Measurements from ENCODE around the gene CCDC183. TPM values are rescaled to one million over a fixed set of nuclear protein-coding genes. Genes with fewer than 3 reads are reported as not detected.

Gene CCDC183
- total RNA-seq, 1 donor from 2014 or later = 0.89 TPM

DNA sequence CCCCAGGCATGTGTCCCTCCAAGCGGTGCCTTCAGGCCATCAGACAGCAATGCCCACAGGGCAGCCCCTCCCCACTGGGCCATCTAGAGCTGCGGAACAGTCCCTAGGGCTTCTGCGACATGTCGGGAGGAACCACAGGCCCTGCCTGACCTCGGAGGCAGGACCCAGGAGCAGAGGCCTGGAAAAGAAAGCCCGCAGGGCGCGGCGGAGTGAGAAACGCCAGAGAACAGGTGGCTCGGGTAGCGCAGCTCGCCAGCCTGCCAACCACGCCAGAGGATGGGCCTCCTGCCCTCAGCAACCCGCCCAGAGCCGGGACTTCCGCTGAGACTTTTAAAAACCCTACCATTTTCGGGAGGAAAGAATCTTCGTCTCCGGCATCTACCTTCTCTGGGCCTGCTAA lies 38.8 kb upstream of the CCDC183 start:
- TF ChIP-seq, protein P1, sequence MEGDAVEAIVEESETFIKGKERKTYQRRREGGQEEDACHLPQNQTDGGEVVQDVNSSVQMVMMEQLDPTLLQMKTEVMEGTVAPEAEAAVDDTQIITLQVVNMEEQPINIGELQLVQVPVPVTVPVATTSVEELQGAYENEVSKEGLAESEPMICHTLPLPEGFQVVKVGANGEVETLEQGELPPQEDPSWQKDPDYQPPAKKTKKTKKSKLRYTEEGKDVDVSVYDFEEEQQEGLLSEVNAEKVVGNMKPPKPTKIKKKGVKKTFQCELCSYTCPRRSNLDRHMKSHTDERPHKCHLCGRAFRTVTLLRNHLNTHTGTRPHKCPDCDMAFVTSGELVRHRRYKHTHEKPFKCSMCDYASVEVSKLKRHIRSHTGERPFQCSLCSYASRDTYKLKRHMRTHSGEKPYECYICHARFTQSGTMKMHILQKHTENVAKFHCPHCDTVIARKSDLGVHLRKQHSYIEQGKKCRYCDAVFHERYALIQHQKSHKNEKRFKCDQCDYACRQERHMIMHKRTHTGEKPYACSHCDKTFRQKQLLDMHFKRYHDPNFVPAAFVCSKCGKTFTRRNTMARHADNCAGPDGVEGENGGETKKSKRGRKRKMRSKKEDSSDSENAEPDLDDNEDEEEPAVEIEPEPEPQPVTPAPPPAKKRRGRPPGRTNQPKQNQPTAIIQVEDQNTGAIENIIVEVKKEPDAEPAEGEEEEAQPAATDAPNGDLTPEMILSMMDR (IDR thresholded peaks at IDR 0.05) = no peak
- H3K4me1 Mint-ChIP-seq (ENCODE audit: unreplicated experiment) = no peaks in the 10 kb centered on the region
- no peaks in the 10 kb centered on the region for H3K36me3 Mint-ChIP-seq (ENCODE audit: unreplicated experiment)
- no peak overlapping the region for H3K27ac Mint-ChIP-seq (ENCODE audit: unreplicated experiment)
- H3K4me3 Mint-ChIP-seq (ENCODE audit: unreplicated experiment) = no peak overlapping the region
- DNase-seq (ENCODE audit: extremely low spot score, unreplicated experiment) = no peak
- peaks cover 7% of the 10 kb centered on the region for H3K9me3 Mint-ChIP-seq (ENCODE audit: unreplicated experiment)
- peaks cover 7% of the 10 kb centered on the region for H3K27me3 Mint-ChIP-seq (ENCODE audit: unreplicated experiment)

DNA sequence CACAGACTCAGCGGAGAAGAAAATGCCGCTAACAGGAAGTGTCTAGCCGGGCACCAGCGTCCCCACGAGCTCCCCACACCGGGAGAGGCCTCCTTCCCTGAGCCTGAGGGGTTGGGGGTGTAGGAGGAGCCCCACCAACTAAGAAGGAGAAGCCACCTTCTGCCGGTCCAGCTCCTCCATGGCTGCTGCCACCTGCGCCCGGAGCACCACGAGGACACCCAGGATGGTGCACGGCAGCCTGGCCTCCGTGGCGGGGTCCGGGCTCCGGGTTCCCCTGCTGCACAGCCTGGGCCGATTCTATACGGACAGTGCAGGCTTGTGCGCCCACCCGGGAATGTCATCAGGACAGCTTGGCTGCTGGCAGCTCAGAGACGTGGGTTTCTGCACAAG lies 38.4 kb upstream of the CCDC183 start:
- peaks cover 2% of the 10 kb centered on the region for H3K9me3 Mint-ChIP-seq (ENCODE audit: unreplicated experiment)
- no peak overlapping the region for H3K27ac Mint-ChIP-seq (ENCODE audit: unreplicated experiment)
- H3K27me3 Mint-ChIP-seq (ENCODE audit: unreplicated experiment) = peaks cover 3% of the 10 kb centered on the region
- TF ChIP-seq, protein P1 (IDR thresholded peaks at IDR 0.05) = no peak
- no peak for DNase-seq (ENCODE audit: extremely low spot score, unreplicated experiment)
- H3K36me3 Mint-ChIP-seq (ENCODE audit: unreplicated experiment) = no peaks in the 10 kb centered on the region
- H3K4me3 Mint-ChIP-seq (ENCODE audit: unreplicated experiment) = no peak overlapping the region
- no peaks in the 10 kb centered on the region for H3K4me1 Mint-ChIP-seq (ENCODE audit: unreplicated experiment)

- Mint-ChIP-seq H3K4me1 (ENCODE audit: unreplicated experiment) (no peaks in the 10 kb centered on the region), H3K9me3 (ENCODE audit: unreplicated experiment) (no peaks in the 10 kb centered on the region), H3K27me3 (ENCODE audit: unreplicated experiment) (no peaks in the 10 kb centered on the region)
These were observed 37.1 kb upstream of the CCDC183 start for GRCh38 chr9:136759001-136759400.

GRCh38 chr9:136759436-136760325 lies 36.5 kb upstream of the CCDC183 start:
- H3K4me3 Mint-ChIP-seq (ENCODE audit: unreplicated experiment) = no peak overlapping the region
- no peaks in the 10 kb centered on the region for H3K36me3 Mint-ChIP-seq (ENCODE audit: unreplicated experiment)
- no peaks in the 10 kb centered on the region for H3K9me3 Mint-ChIP-seq (ENCODE audit: unreplicated experiment)
- H3K27me3 Mint-ChIP-seq (ENCODE audit: unreplicated experiment) = no peaks in the 10 kb centered on the region
- no peak overlapping the region for H3K27ac Mint-ChIP-seq (ENCODE audit: unreplicated experiment)
- no peaks in the 10 kb centered on the region for H3K4me1 Mint-ChIP-seq (ENCODE audit: unreplicated experiment)
- TF ChIP-seq, protein P1 (IDR thresholded peaks at IDR 0.05) = no peak
- no peak for DNase-seq (ENCODE audit: extremely low spot score, unreplicated experiment)

More at GRCh38 chr9:136759001-136759400, 37.1 kb upstream of the CCDC183 start:
- no peaks in the 10 kb centered on the region for H3K36me3 Mint-ChIP-seq (ENCODE audit: unreplicated experiment)
- H3K4me3 Mint-ChIP-seq (ENCODE audit: unreplicated experiment) = no peak overlapping the region
- TF ChIP-seq, protein P1 (IDR thresholded peaks at IDR 0.05) = no peak
- no peak overlapping the region for H3K27ac Mint-ChIP-seq (ENCODE audit: unreplicated experiment)
- DNase-seq (ENCODE audit: extremely low spot score, unreplicated experiment) = no peak

GRCh38 chr9:136760424-136760823 lies 35.7 kb upstream of the CCDC183 start:
- no peaks in the 10 kb centered on the region for H3K36me3 Mint-ChIP-seq (ENCODE audit: unreplicated experiment)
- no peaks in the 10 kb centered on the region for H3K27me3 Mint-ChIP-seq (ENCODE audit: unreplicated experiment)
- TF ChIP-seq, protein P1 (IDR thresholded peaks at IDR 0.05) = no peak
- no peak overlapping the region for H3K27ac Mint-ChIP-seq (ENCODE audit: unreplicated experiment)
- H3K4me3 Mint-ChIP-seq (ENCODE audit: unreplicated experiment) = no peak overlapping the region
- peak; percentile 85 for DNase-seq (ENCODE audit: extremely low spot score, unreplicated experiment)
- H3K4me1 Mint-ChIP-seq (ENCODE audit: unreplicated experiment) = no peaks in the 10 kb centered on the region
- no peaks in the 10 kb centered on the region for H3K9me3 Mint-ChIP-seq (ENCODE audit: unreplicated experiment)

Data from osteocyte (in vitro differentiated cells).